T-cell (primary cell): ENCODE measurements around the gene TK2. TPM values are rescaled to one million over a fixed set of nuclear protein-coding genes. Genes with fewer than 3 reads are reported as not detected.

Source experiments
- ATAC-seq, 4 experiments: fragments of 200-7000 bp in 3 of 4; fragments of 150-1000 bp in 1 of 4; cut with Tn5 transposase; replicated peaks in 1 of 4; 1 replicate in 3 of 4; 2 replicates in 1 of 4; pipeline ENCODE4 v1.10.0; 2021; ENCODE audit warnings: moderate library complexity in 3 of 4, mild to moderate bottlenecking in 2 of 4, moderate number of reproducible peaks in 1 of 4
- CTCF ChIA-PET, 2 donors: fragments of 300-600 bp; sonication (Branson Sonifier 250); formaldehyde crosslinking; loops; one replicate each; lab custom pipeline; 2022; ENCODE audit warnings: antibody characterized with exemption in 2 of 2; lab: Charles Lee
- POLR2A ChIA-PET, 2 donors: fragments of 300-600 bp; sonication (Branson Sonifier 250); formaldehyde crosslinking; loops; one replicate each; lab custom pipeline; 2022; ENCODE audit warnings: antibody characterized with exemption in 2 of 2; lab: Charles Lee
- DNase-seq, 35 experiments: peaks; one replicate each; pipeline versions ENCODE4 v3.0.0 to v3.0.0-alpha.2; 2013 to 2023
- H3K27ac ChIP-seq: one replicate; pipeline ENCODE4 v1.5.1; 2013; ENCODE audit warnings: low read length
- H3K27me3 ChIP-seq, 2 experiments: replicated peaks in 1 of 2; 1 replicate in 1 of 2; 2 replicates in 1 of 2; pipeline versions ENCODE4 v1.6.1 to v1.7.0; 2013; ENCODE audit warnings: low read length in 1 of 2, mixed read lengths in 1 of 2; ENCODE audit not compliant: control insufficient read depth in 2 of 2, insufficient read depth in 2 of 2; ENCODE audit errors: extremely low read depth in 1 of 2
- H3K36me3 ChIP-seq, 2 donors: 1 replicate in 1 of 2; 2 replicates in 1 of 2; pipeline versions ENCODE4 v1.6.1 to v1.7.0; 2013; ENCODE audit warnings: low read length in 1 of 2; ENCODE audit not compliant: control insufficient read depth in 2 of 2, insufficient read depth in 1 of 2; ENCODE audit errors: extremely low read depth in 1 of 2
- H3K4me1 ChIP-seq, 2 experiments: 1 replicate in 1 of 2; 2 replicates in 1 of 2; pipeline versions ENCODE4 v1.6.1 to v1.7.0; 2013; ENCODE audit warnings: low read length in 2 of 2, mixed read lengths in 1 of 2; ENCODE audit not compliant: insufficient read depth in 2 of 2, control insufficient read depth in 1 of 2; ENCODE audit errors: extremely low read depth in 1 of 2
- H3K4me3 ChIP-seq, 2 donors: 1 replicate in 1 of 2; 2 replicates in 1 of 2; pipeline versions ENCODE4 v1.5.1 to v1.7.0; 2013; ENCODE audit warnings: mild to moderate bottlenecking in 2 of 2, low read length in 1 of 2, moderate library complexity in 1 of 2; ENCODE audit not compliant: control insufficient read depth in 1 of 2; ENCODE audit errors: extremely low read depth in 1 of 2
- H3K9me3 ChIP-seq: 2 replicates; pipeline ENCODE4 v1.7.0; 2013
- H3K27ac Mint-ChIP-seq, 2 donors: one replicate each; pipeline ENCODE4 v1.8.0; 2020 to 2021; ENCODE audit warnings: mild to moderate bottlenecking in 2 of 2, mixed read lengths in 2 of 2
- H3K27me3 Mint-ChIP-seq, 2 donors: one replicate each; pipeline ENCODE4 v1.8.0; 2021 to 2022; ENCODE audit warnings: mixed read lengths in 2 of 2
- H3K36me3 Mint-ChIP-seq: one replicate; pipeline ENCODE4 v1.8.0; 2021; ENCODE audit warnings: mixed read lengths
- H3K4me1 Mint-ChIP-seq, 3 donors: one replicate each; pipeline ENCODE4 v1.8.0; 2020 to 2022; ENCODE audit warnings: mixed read lengths in 3 of 3, mild to moderate bottlenecking in 1 of 3
- H3K4me3 Mint-ChIP-seq, 3 donors: one replicate each; pipeline ENCODE4 v1.8.0; 2020 to 2022; ENCODE audit warnings: mild to moderate bottlenecking in 3 of 3, mixed read lengths in 3 of 3, moderate library complexity in 3 of 3
- H3K9me3 Mint-ChIP-seq, 3 donors: one replicate each; pipeline ENCODE4 v1.8.0; 2020 to 2022; ENCODE audit warnings: mixed read lengths in 3 of 3
- WGBS: methylation state at CpG from one replicate; pipeline ENCODE4 v1.1.5; 2013; ENCODE audit warnings: missing lambda C conversion rate; ENCODE audit not compliant: insufficient coverage; 5-methylcytosine and 5-hydroxymethylcytosine counted together
- total RNA-seq, 35 experiments: library from RNA in 6 of 35; stranded (reverse) in 6 of 35; fragments of 120-200 nt in 1 of 35; gene quantifications; one replicate each; pipeline versions ENCODE4 v1.2.1 to v1.2.4 and lab custom pipeline; 2013 to 2026

Gene TK2
- total RNA-seq, 5 donors from 2014 or later (not counting 1 experiment from before 2014, with no cell fraction given) = 4.6 to 10.8 (median 8.4) TPM

DNA sequence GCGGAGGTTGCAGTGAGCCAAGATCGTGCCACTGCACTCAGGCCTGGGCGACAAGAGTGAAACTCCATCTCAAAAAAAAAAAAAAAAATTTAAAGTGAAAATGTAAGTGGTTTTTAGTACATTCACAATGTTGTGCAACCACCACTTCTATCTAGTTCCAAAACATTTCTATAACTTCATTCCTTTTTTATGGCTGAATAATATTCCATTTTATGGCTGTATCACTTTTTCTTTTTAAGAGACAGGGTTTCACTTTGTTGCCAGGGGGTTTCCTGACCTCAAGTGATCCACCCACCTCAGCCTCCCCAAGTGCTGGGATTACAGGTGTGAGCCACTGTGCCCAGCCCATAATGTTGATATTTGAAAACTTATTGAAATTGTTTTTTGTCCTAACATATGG is 42.9 kb upstream of the TK2 start:
- WGBS = no CpG with 5 or more reads among the region's 3 CpGs
- CTCF ChIA-PET = no interaction called here
- H3K9me3 ChIP-seq = no peaks in the 10 kb centered on the region
- DNase-seq = no peak
- H3K27ac ChIP-seq = no peak overlapping the region
- H3K27me3 ChIP-seq = peaks cover 0 to 2% of the 10 kb centered on the region in 2 experiments
- no peak overlapping the region for H3K4me3 ChIP-seq
- H3K36me3 ChIP-seq = no peaks in the 10 kb centered on the region
- Mint-ChIP-seq H3K27ac (no peak overlapping the region), H3K4me1 (peaks cover 27 to 37% (median 36%) of the 10 kb centered on the region in 3 donors), H3K9me3 (no peaks in the 10 kb centered on the region), H3K4me3 (no peak overlapping the region), H3K36me3 (no peaks in the 10 kb centered on the region), H3K27me3 (no peaks in the 10 kb centered on the region)
- no peak for ATAC-seq
- POLR2A ChIA-PET = interaction anchor here in 1 of 2 donors (0.7 kb wide), 1 partner anchor 81 kb away, joined by 3 read pairs; no protein-coding TSS in a partner anchor
- H3K4me1 ChIP-seq = peaks cover 8 to 27% of the 10 kb centered on the region in 2 experiments

GRCh38 chr16:66592241-66592640 is 42.3 kb upstream of the TK2 start:
- POLR2A ChIA-PET = interaction anchor here in 1 of 2 donors (0.7 to 0.8 kb wide), 2 partner anchors 28 to 81 kb away, joined by 3 read pairs; no protein-coding TSS in a partner anchor

DNA sequence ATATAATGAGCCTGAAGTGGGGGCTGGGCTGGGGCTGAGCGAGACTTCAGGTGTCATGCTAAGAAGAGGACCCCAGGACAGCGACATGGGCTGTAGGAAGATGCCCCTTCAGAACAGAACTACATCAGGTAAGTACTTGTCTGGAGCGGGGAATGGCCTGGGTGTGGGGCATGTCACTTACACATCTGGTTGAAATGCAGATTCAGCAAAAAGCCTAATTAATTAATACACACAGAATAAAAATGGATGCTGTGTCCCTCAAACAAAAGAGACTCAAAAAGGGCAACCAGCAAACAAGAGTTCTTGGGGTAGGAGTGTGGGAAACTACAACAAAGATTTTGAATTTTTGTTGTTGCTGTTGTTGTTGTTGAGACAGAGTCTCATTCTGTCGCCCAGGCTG is 41.1 kb upstream of the TK2 start:
- no peaks in the 10 kb centered on the region for H3K36me3 ChIP-seq
- H3K4me3 ChIP-seq = no peak overlapping the region
- H3K36me3 Mint-ChIP-seq = no peaks in the 10 kb centered on the region
- 100% methylated on average over 1 of the region's 4 CpGs for WGBS
- H3K9me3 ChIP-seq = no peaks in the 10 kb centered on the region
- H3K27me3 Mint-ChIP-seq = no peaks in the 10 kb centered on the region
- H3K9me3 Mint-ChIP-seq = no peaks in the 10 kb centered on the region
- peaks cover 0 to 2% of the 10 kb centered on the region in 2 experiments for H3K27me3 ChIP-seq
- ChIA-PET CTCF (interaction anchor here in 1 of 2 donors (0.8 to 3.1 kb wide), 8 partner anchors 8 to 185 kb away, joined by 3 to 27 read pairs (median 5); partner anchors contain the start of genes CKLF and CMTM3), POLR2A (no interaction called here)
- H3K4me1 Mint-ChIP-seq = peaks cover 24 to 36% (median 30%) of the 10 kb centered on the region in 3 donors
- H3K4me1 ChIP-seq = peaks cover 13 to 32% of the 10 kb centered on the region in 2 experiments
- DNase-seq (no peak), ATAC-seq (no peak)
- H3K27ac ChIP-seq = no peak overlapping the region
- H3K27ac Mint-ChIP-seq = peak overlapping the region; percentile 86 to 94
- peak overlapping the region in 2 of 3 donors; percentile 75 to 89 for H3K4me3 Mint-ChIP-seq

More at GRCh38 chr16:66592241-66592640, 42.3 kb upstream of the TK2 start:
- H3K4me3 ChIP-seq = no peak overlapping the region
- H3K36me3 ChIP-seq = no peaks in the 10 kb centered on the region
- Mint-ChIP-seq H3K27me3 (no peaks in the 10 kb centered on the region), H3K4me3 (no peak overlapping the region), H3K9me3 (no peaks in the 10 kb centered on the region), H3K27ac (no peak overlapping the region), H3K36me3 (no peaks in the 10 kb centered on the region), H3K4me1 (peaks cover 28 to 37% (median 36%) of the 10 kb centered on the region in 3 donors)
- CTCF ChIA-PET = no interaction called here
- WGBS = no CpG with 5 or more reads among the region's 3 CpGs
- H3K27ac ChIP-seq = no peak overlapping the region
- peaks cover 0 to 2% of the 10 kb centered on the region in 2 experiments for H3K27me3 ChIP-seq
- peaks cover 13 to 32% of the 10 kb centered on the region in 2 experiments for H3K4me1 ChIP-seq
- no peaks in the 10 kb centered on the region for H3K9me3 ChIP-seq
- no peak for ATAC-seq
- DNase-seq = no peak

DNA sequence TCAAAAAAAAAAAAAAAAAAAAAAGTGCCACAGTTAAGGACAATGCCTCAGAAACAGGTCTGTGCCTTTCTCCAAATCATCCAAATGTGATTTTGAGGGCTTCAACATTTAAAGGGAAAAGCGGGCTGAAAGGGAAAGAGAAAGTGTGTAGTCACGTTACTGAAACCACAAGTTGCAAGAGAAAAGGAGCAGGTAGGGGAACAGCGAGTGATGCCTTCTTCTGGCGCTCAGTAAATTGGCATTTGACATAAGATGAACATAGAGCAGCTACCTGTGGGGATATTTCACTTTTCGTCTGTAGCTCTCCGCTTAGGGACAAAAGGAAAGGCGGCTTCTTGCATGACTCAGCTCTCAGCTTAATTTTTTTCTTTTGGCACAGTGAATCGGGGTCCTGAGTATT is 40.4 kb upstream of the TK2 start:
- Mint-ChIP-seq H3K27me3 (no peaks in the 10 kb centered on the region), H3K4me1 (peaks cover 24 to 40% (median 33%) of the 10 kb centered on the region in 3 donors), H3K4me3 (peak overlapping the region; percentile 75 to 89 (median 84)), H3K36me3 (no peaks in the 10 kb centered on the region), H3K27ac (peak overlapping the region; percentile 86 to 94), H3K9me3 (no peaks in the 10 kb centered on the region)
- peak overlapping the region; percentile 18 for H3K27ac ChIP-seq
- ATAC-seq = peak; percentile 37 to 70 (median 50)
- ChIA-PET POLR2A (interaction anchor here in 1 of 2 donors (0.6 kb wide), 1 partner anchor 114 kb away, joined by 5 read pairs; no protein-coding TSS in a partner anchor), CTCF (interaction anchor here in 1 of 2 donors (0.8 to 3.1 kb wide), 9 partner anchors 8 to 185 kb away, joined by 3 to 27 read pairs (median 4); partner anchors contain the start of genes CKLF and CMTM3)
- H3K4me3 ChIP-seq = peak overlapping the region; percentile 50 to 58
- peaks cover 13 to 32% of the 10 kb centered on the region in 2 experiments for H3K4me1 ChIP-seq
- peaks cover 0 to 2% of the 10 kb centered on the region in 2 experiments for H3K27me3 ChIP-seq
- 5% methylated on average over 4 of the region's 8 CpGs for WGBS
- H3K9me3 ChIP-seq = no peaks in the 10 kb centered on the region
- DNase-seq = peak in 2 of 35 experiments; percentile 28 to 69
- no peaks in the 10 kb centered on the region for H3K36me3 ChIP-seq

- Histone ChIP-seq H3K36me3 (no peaks in the 10 kb centered on the region), H3K4me1 (peaks cover 13 to 32% of the 10 kb centered on the region in 2 experiments), H3K9me3 (no peaks in the 10 kb centered on the region), H3K27me3 (peaks cover 0 to 2% of the 10 kb centered on the region in 2 experiments), H3K4me3 (no peak overlapping the region), H3K27ac (no peak overlapping the region)
- Mint-ChIP-seq H3K4me1 (peaks cover 24 to 40% (median 33%) of the 10 kb centered on the region in 3 donors), H3K27me3 (no peaks in the 10 kb centered on the region), H3K36me3 (no peaks in the 10 kb centered on the region), H3K27ac (peak overlapping the region; percentile 86 to 94), H3K9me3 (no peaks in the 10 kb centered on the region), H3K4me3 (peak overlapping the region; percentile 75 to 89 (median 84))
- CTCF ChIA-PET = interaction anchor here (0.5 to 3.1 kb wide), 14 partner anchors 10 to 1496 kb away, joined by 3 to 27 read pairs (median 4); partner anchors contain the start of genes CKLF (in 1 of the 2), CMTM2 (in 1 of the 2), CMTM3 (in 1 of the 2) and NFATC3 (in 1 of the 2)
- 97% methylated on average over 6 of the region's 8 CpGs for WGBS
- ATAC-seq (peak; percentile 92 to 96 (median 94)), DNase-seq (peak; percentile 48 to 78 (median 63))
- POLR2A ChIA-PET = interaction anchor here in 1 of 2 donors (0.6 kb wide), 1 partner anchor 10 kb away, joined by 4 read pairs; the partner anchor contains the start of gene CMTM2
These were observed 39.2 kb upstream of the TK2 start for GRCh38 chr16:66588981-66589713.
